Subcutaneous abdominal adipose tissue (tissue), 5 donors: ENCODE results near the gene CCL4.

Experiments used
- H3K27ac ChIP-seq: one replicate; pipeline ENCODE4 v1.7.0; 2013; ENCODE audit warnings: low read depth, mild to moderate bottlenecking, inconsistent platforms, low read length, moderate library complexity
- H3K27me3 ChIP-seq, 5 donors: one replicate each; pipeline ENCODE4 v1.7.0; 2013; ENCODE audit warnings: low read length in 5 of 5, inconsistent platforms in 1 of 5; ENCODE audit not compliant: control insufficient read depth in 5 of 5, insufficient read depth in 4 of 5
- H3K36me3 ChIP-seq, 5 donors: one replicate each; pipeline ENCODE4 v1.7.0; 2013; ENCODE audit warnings: low read length in 5 of 5; ENCODE audit not compliant: control insufficient read depth in 5 of 5, insufficient read depth in 5 of 5
- H3K4me1 ChIP-seq, 5 donors: one replicate each; pipeline ENCODE4 v1.7.0; 2013; ENCODE audit warnings: low read length in 5 of 5, mild to moderate bottlenecking in 3 of 5, moderate library complexity in 1 of 5; ENCODE audit not compliant: control insufficient read depth in 5 of 5, insufficient read depth in 5 of 5
- H3K4me3 ChIP-seq, 5 donors: one replicate each; pipeline ENCODE4 v1.7.0; 2013; ENCODE audit warnings: low read length in 5 of 5, low read depth in 1 of 5
- H3K9ac ChIP-seq, 5 donors: one replicate each; pipeline ENCODE4 v1.7.0; 2013; ENCODE audit warnings: low read length in 5 of 5, mild to moderate bottlenecking in 4 of 5, moderate library complexity in 3 of 5
- H3K9me3 ChIP-seq, 5 donors: one replicate each; pipeline ENCODE4 v1.7.0; 2013; ENCODE audit warnings: low read length in 5 of 5; ENCODE audit not compliant: control insufficient read depth in 5 of 5
- donor health status: healthy.
- donor health status: healthy.
- donor health status: healthy.
- donor health status: healthy.
- donor health status: healthy.

Gene CCL4

DNA sequence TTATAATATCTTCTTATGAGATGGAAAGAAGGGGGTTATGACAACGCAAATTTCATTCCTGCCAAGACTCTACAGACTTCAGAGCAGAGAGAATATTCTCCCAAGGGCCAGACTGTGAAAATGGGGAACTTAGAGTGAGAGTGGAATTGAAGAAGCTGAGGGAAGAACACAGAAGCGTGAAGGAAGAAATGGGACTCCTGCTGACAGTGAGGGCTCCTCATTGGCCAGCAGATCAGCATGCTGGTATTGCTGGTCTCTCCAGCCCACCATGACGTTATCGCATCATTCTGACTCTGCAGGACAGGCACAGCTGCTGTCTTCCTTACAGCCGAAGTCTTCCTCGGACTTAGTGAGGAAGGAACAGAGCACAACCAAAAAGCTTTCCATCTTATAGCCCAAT, 24.3 kb downstream of the CCL4 start:
- H3K4me1 ChIP-seq, result peaks cover 0 to 5% (median 0%) of the 10 kb centered on the region in 5 donors
- peaks cover 5 to 21% (median 17%) of the 10 kb centered on the region in 5 donors for H3K9me3 ChIP-seq
- H3K27me3 ChIP-seq, result peaks cover 0 to 5% (median 0%) of the 10 kb centered on the region in 5 donors
- H3K36me3 ChIP-seq, result no peaks in the 10 kb centered on the region
- no peak overlapping the region for H3K27ac ChIP-seq
- no peak overlapping the region for H3K9ac ChIP-seq
- no peak overlapping the region for H3K4me3 ChIP-seq

DNA sequence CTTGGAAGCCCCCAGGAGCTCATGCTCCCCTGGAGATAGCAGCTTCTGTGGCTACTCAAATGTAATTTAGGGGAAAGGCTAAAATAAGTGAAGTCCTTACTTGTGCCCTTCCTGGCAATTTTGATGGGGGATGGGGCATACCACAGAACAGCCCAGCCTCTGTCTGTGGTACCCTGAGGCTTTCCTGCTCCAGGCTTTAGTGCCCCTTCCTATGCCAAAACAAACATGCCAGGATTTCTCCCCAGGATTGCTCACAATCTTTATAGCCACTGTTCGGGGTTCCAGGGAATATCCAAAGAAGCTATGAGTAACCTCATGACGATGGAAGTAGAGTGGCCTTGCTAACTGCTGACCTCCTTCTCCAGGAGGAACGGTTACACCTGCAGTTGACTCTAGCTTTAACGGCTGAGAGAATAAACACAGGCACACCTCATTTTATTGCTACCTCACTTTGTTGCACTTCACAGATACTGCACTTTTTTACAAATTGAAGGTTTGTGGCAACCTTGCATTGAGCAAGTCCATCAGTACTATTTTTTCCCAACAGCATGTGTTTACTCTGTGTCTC, 24.9 kb downstream of the CCL4 start:
- Histone ChIP-seq H3K4me3 (no peak overlapping the region), H3K9me3 (peaks cover 5 to 21% (median 17%) of the 10 kb centered on the region in 5 donors), H3K4me1 (peaks cover 0 to 11% (median 0%) of the 10 kb centered on the region in 5 donors), H3K9ac (no peak overlapping the region), H3K36me3 (no peaks in the 10 kb centered on the region), H3K27ac (no peak overlapping the region), H3K27me3 (peaks cover 0 to 5% (median 0%) of the 10 kb centered on the region in 5 donors)

DNA sequence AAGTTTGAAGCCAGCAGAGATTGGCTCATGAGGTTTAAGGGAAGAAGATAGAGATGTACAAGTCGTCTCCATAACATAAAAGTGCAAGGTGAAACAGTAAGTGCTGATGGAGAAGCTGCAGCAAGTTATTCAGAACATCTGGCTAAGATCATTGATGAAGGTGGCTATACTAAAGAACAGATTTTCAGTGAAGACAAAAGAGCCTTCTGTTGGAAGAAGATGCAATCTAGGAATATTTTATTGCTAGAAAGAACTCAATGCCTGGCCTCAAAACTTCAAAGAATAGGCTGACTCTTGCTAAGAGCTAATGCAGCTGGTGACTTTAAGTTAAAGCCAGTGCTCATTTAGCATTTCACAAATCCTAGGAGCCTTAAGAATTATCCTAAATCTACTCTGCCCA, 26.0 kb downstream of the CCL4 start:
- Histone ChIP-seq H3K4me3 (no peak overlapping the region), H3K36me3 (no peaks in the 10 kb centered on the region), H3K9me3 (peaks cover 5 to 21% (median 17%) of the 10 kb centered on the region in 5 donors), H3K27me3 (peaks cover 0 to 5% (median 0%) of the 10 kb centered on the region in 5 donors), H3K4me1 (peaks cover 0 to 16% (median 0%) of the 10 kb centered on the region in 5 donors), H3K9ac (no peak overlapping the region), H3K27ac (no peak overlapping the region)

DNA sequence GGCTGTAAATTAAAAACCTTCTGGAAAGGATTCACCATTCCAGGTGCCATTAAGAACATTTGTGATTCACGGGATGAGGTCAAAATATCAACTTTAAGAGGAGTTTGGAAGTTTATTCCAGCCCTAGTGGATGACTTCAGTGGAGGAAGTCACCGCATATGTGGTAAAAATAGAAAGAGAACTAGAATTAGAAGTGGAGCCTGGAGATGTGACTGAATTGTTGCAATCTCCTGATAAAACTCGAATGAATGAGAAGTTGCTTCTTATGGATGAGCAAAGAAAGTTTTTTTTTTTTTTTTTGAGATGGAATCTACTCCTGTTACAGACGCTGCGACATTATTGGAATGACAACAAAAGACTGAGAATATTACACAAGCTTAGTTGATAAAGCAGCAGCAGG, 26.7 kb downstream of the CCL4 start:
- peaks cover 0 to under 1% (median 0%) of the 10 kb centered on the region in 5 donors for H3K27me3 ChIP-seq
- H3K4me3 ChIP-seq, result no peak overlapping the region
- H3K9me3 ChIP-seq, result peaks cover 2 to 15% (median 9%) of the 10 kb centered on the region in 5 donors
- H3K36me3 ChIP-seq, result no peaks in the 10 kb centered on the region
- H3K9ac ChIP-seq, result no peak overlapping the region
- H3K4me1 ChIP-seq, result peaks cover 0 to 16% (median 0%) of the 10 kb centered on the region in 5 donors
- H3K27ac ChIP-seq, result no peak overlapping the region

DNA sequence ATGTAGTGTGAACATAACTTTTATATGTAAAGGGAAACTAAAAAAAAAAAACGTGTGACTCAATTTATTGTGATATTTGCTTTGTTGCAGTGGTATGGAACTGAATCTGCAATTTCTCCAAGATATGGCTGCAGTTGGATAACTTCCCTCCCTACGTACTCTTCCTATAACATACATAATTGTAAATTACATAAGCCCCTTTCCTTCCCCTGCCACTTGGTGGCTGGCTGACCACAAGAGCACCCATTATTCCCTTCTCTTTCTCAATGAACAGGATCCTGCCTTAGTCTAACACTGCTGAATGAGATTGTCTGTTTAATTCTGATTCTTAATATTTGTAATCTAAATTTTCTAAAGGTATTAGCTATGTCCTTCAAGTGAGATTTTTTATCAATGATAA, 27.8 kb downstream of the CCL4 start:
- H3K4me3 ChIP-seq, result no peak overlapping the region
- H3K9ac ChIP-seq, result no peak overlapping the region
- peaks cover 0 to 2% (median 0%) of the 10 kb centered on the region in 5 donors for H3K27me3 ChIP-seq
- peaks cover 0 to 16% (median 0%) of the 10 kb centered on the region in 5 donors for H3K4me1 ChIP-seq
- no peak overlapping the region for H3K27ac ChIP-seq
- no peaks in the 10 kb centered on the region for H3K36me3 ChIP-seq
- H3K9me3 ChIP-seq, result peaks cover 0 to 6% (median 0%) of the 10 kb centered on the region in 5 donors

DNA sequence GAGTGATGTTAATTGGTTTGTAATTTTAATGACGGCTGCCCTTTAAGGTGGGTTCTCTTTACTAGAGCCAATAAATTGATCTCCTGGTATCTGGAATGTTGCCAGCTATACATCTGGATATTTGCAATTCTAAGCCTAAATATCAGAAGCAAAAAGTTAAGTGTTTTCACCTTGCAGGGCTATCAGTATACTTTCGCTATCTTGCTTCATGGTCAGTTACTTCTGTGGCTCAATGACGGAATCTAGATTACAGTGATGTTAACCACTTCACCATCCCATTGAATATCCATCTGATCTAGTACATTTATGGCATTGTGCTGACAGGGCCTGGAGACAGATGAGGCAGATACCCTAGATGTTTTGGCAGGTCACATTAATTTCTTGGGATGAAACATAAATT, 28.3 kb downstream of the CCL4 start:
- H3K27me3 ChIP-seq, result peaks cover 0 to 2% (median 0%) of the 10 kb centered on the region in 5 donors
- no peak overlapping the region for H3K9ac ChIP-seq
- H3K36me3 ChIP-seq, result no peaks in the 10 kb centered on the region
- H3K27ac ChIP-seq, result no peak overlapping the region
- peaks cover 0 to under 1% (median 0%) of the 10 kb centered on the region in 5 donors for H3K9me3 ChIP-seq
- H3K4me3 ChIP-seq, result no peak overlapping the region
- H3K4me1 ChIP-seq, result peaks cover 0 to 16% (median 0%) of the 10 kb centered on the region in 5 donors

DNA sequence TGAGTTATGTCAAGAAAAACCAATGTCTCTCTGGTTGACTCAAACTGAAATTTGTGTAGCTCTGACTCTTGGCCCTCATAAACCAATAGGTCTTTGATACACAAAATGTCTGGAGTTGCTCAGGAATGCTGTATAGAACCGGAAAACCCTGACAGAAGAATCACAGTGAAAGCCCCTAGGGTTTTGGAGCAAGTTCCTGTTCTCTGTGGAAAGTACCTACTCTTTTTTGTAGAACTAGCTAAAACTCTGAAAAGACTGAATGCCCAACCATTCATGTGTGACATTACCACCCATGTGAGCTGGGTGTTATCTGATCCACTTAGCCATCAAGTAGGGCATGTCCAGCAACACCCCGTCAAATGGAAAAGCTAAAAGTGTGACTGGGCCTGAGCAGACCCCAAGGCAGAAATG, 28.8 kb downstream of the CCL4 start:
- Histone ChIP-seq H3K9ac (no peak overlapping the region), H3K4me3 (no peak overlapping the region), H3K9me3 (no peaks in the 10 kb centered on the region), H3K27me3 (peaks cover 0 to 2% (median 0%) of the 10 kb centered on the region in 5 donors), H3K36me3 (no peaks in the 10 kb centered on the region), H3K4me1 (peaks cover 0 to 16% (median 0%) of the 10 kb centered on the region in 5 donors), H3K27ac (no peak overlapping the region)

DNA sequence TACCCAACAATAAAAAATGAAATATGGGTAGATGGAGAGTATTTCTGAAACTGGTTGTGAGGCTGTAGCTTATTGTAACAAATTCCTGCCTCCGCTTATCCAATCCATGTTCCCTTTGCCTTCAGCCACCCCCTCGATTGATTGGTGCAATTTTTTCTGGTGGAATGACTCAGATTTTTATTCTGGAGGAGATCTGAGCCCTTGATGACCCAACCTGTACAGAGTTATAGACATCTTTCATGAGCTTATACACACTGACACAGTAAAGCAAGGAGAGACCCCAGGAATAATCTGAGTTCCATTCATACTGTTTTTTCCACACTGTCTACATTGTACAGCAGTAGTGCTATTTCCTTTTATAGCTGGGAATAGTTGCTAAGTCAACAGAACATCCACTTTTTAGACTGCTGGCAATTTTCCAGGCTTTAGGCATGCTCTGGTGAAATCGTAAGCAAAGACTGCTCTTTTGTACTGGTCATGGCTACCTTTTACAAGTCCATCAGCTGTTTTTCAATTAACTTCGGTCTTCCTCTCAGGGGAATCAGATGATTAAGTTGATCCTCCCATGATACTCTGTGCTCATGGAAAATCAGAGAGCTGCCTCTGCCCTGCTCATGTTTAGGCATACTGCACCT, 30.1 kb downstream of the CCL4 start:
- Histone ChIP-seq H3K27me3 (peaks cover 0 to 2% (median 0%) of the 10 kb centered on the region in 5 donors), H3K4me3 (no peak overlapping the region), H3K27ac (no peak overlapping the region), H3K36me3 (no peaks in the 10 kb centered on the region), H3K9me3 (no peaks in the 10 kb centered on the region), H3K9ac (no peak overlapping the region), H3K4me1 (peaks cover 0 to 16% (median 0%) of the 10 kb centered on the region in 5 donors)

DNA sequence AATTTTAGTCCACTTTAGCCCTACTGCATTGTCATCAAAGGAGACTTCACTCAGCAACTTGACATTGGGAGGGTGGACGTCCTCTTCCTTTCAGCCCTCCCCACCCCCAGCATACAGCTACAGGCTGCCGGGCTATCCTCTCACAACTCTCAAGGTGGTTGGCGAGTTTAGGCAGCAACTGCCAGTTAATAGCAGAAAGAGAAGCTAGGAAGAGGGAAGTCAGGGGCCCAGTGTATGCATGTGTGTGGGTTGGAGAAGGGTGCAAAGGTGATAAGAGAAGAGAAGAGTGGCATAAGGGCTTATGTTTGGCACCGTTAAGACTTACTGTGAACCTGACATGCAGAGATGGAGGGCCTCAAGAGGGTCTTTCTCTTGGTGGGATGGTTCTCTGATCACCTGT, 31.8 kb downstream of the CCL4 start:
- H3K27ac ChIP-seq, result no peak overlapping the region
- no peak overlapping the region for H3K4me3 ChIP-seq
- H3K4me1 ChIP-seq, result peaks cover 0 to 16% (median 0%) of the 10 kb centered on the region in 5 donors
- H3K9me3 ChIP-seq, result no peaks in the 10 kb centered on the region
- H3K36me3 ChIP-seq, result no peaks in the 10 kb centered on the region
- H3K27me3 ChIP-seq, result peaks cover 0 to 2% (median 0%) of the 10 kb centered on the region in 5 donors
- H3K9ac ChIP-seq, result no peak overlapping the region

DNA sequence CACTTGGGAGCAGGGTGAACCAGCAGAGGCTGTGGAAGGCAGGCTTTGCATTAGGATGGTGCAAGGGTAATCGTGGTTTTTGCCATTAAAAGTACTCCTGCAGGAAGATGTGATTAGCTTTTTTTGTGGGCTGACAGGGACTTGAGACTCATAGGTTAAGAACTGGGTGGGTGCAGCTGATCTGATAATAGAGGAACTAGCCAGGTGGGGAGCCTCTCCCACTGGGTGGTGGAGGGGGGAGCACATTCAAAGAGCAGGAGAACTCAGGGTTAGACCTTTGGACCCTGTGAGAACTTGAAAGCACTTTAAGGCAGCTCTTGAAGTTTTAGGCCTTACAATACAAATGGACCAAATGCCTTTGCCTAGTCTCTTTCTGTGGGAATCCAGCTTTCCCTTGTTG, 32.4 kb downstream of the CCL4 start:
- Histone ChIP-seq H3K9me3 (no peaks in the 10 kb centered on the region), H3K27me3 (peaks cover 0 to 2% (median 0%) of the 10 kb centered on the region in 5 donors), H3K27ac (no peak overlapping the region), H3K9ac (no peak overlapping the region), H3K4me3 (no peak overlapping the region), H3K36me3 (no peaks in the 10 kb centered on the region), H3K4me1 (peaks cover 0 to 16% (median 0%) of the 10 kb centered on the region in 5 donors)
